Breast epithelium (tissue), 4 donors: ENCODE data around the gene TRIP4. TPM values are rescaled to one million over a fixed set of nuclear protein-coding genes. Genes with fewer than 3 reads are reported as not detected.

Source experiments
- DNase-seq, 2 donors: peaks; one replicate each; pipeline ENCODE4 v3.0.0-alpha.2; 2019; ENCODE audit warnings: low spot score in 2 of 2
- H3K27ac ChIP-seq, 2 donors: fragments of 200-600 bp; sonication (generic) in 1 of 2; one replicate each; pipeline ENCODE4 v1.5.1; 2016 to 2019; ENCODE audit warnings: mild to moderate bottlenecking in 1 of 2
- H3K27me3 ChIP-seq, 2 donors: fragments of 200-600 bp; sonication (generic) in 1 of 2; one replicate each; pipeline versions ENCODE4 v1.5.1 to v1.6.0; 2017 to 2019; ENCODE audit warnings: control low read depth in 1 of 2, mild to moderate bottlenecking in 1 of 2
- H3K36me3 ChIP-seq: fragments of 200-600 bp; one replicate; pipeline ENCODE4 v1.5.1; 2019
- H3K4me1 ChIP-seq, 2 donors: fragments of 200-600 bp; sonication (generic); one replicate each; pipeline ENCODE4 v1.5.1; 2016 to 2019; ENCODE audit warnings: control low read depth in 1 of 2
- H3K4me3 ChIP-seq, 3 donors: fragments of 200-600 bp; sonication (generic); 1 replicate in 2 of 3; 2 replicates in 1 of 3; pipeline ENCODE4 v1.5.1; 2016 to 2019; ENCODE audit warnings: mild to moderate bottlenecking in 3 of 3, moderate library complexity in 2 of 3
- H3K9me3 ChIP-seq, 2 donors: fragments of 200-600 bp; sonication (generic) in 1 of 2; one replicate each; pipeline ENCODE4 v1.5.1; 2016 to 2019; ENCODE audit warnings: control low read depth in 1 of 2
- POLR2A ChIP-seq: fragments of 450-650 bp; IDR thresholded peaks from one replicate; pipeline ENCODE4 v1.6.1; 2016; ENCODE audit warnings: antibody characterized with exemption, mild to moderate bottlenecking, moderate library complexity
- POLR2AphosphoS5 ChIP-seq, 3 donors: sonication (generic); formaldehyde crosslinking; IDR thresholded peaks; one replicate each; pipeline ENCODE4 v1.6.1; 2017; ENCODE audit warnings: antibody characterized with exemption in 3 of 3
- intact Hi-C: fragments of 100-400 bp; cut with DNase I; formaldehyde crosslinking; loops from one replicate; pipeline ENCODE4 v1.15.1; 2023; ENCODE audit warnings: low total_unique reads
- total RNA-seq, 3 donors: library from RNA; depleted of rRNA; stranded (reverse); fragments of >200 nt; gene quantifications; one replicate each; pipeline ENCODE4 v1.1.0, GENCODE V29; 2016
- TF ChIP-seq, protein P1 (sequence below), 3 donors: fragments of 450-650 bp; IDR thresholded peaks; one replicate each; pipeline ENCODE4 v1.5.1; 2016 to 2017; ENCODE audit warnings: antibody characterized with exemption in 3 of 3, mild to moderate bottlenecking in 3 of 3, moderate library complexity in 3 of 3

The TRIP4 gene
- total RNA-seq, 3 donors from 2014 or later, result 11.8 to 17.1 (median 16.1) TPM

- no peaks in the 10 kb centered on the region for H3K9me3 ChIP-seq
- TF ChIP-seq POLR2AphosphoS5 (IDR thresholded peaks at IDR 0.05) (no peak), POLR2A (no peak)
- TF ChIP-seq, protein P1, sequence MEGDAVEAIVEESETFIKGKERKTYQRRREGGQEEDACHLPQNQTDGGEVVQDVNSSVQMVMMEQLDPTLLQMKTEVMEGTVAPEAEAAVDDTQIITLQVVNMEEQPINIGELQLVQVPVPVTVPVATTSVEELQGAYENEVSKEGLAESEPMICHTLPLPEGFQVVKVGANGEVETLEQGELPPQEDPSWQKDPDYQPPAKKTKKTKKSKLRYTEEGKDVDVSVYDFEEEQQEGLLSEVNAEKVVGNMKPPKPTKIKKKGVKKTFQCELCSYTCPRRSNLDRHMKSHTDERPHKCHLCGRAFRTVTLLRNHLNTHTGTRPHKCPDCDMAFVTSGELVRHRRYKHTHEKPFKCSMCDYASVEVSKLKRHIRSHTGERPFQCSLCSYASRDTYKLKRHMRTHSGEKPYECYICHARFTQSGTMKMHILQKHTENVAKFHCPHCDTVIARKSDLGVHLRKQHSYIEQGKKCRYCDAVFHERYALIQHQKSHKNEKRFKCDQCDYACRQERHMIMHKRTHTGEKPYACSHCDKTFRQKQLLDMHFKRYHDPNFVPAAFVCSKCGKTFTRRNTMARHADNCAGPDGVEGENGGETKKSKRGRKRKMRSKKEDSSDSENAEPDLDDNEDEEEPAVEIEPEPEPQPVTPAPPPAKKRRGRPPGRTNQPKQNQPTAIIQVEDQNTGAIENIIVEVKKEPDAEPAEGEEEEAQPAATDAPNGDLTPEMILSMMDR (IDR thresholded peaks at IDR 0.05), result no peak
- peaks cover 0 to 14% of the 10 kb centered on the region in 2 donors for H3K4me1 ChIP-seq
- H3K27ac ChIP-seq, result peak overlapping the region in 1 of 2 donors; percentile 44
- H3K27me3 ChIP-seq, result no peaks in the 10 kb centered on the region
- intact Hi-C loops, result no loop called here
- no peak for DNase-seq
- no peaks in the 10 kb centered on the region for H3K36me3 ChIP-seq
- H3K4me3 ChIP-seq, result no peak overlapping the region
Measured at GRCh38 chr15:64453689-64454037, 66.0 kb downstream of the TRIP4 start.

- Histone ChIP-seq H3K27ac (no peak overlapping the region), H3K9me3 (no peaks in the 10 kb centered on the region), H3K36me3 (no peaks in the 10 kb centered on the region), H3K4me3 (no peak overlapping the region), H3K27me3 (no peaks in the 10 kb centered on the region), H3K4me1 (peaks cover 0 to 14% of the 10 kb centered on the region in 2 donors)
- TF ChIP-seq, protein P1 (IDR thresholded peaks at IDR 0.05), result no peak
- TF ChIP-seq POLR2AphosphoS5 (IDR thresholded peaks at IDR 0.05) (no peak), POLR2A (no peak)
- intact Hi-C loops, result no loop called here
- DNase-seq, result no peak
Measured at GRCh38 chr15:64454282-64454681, 66.6 kb downstream of the TRIP4 start.

- Histone ChIP-seq H3K36me3 (no peaks in the 10 kb centered on the region), H3K27me3 (no peaks in the 10 kb centered on the region), H3K27ac (no peak overlapping the region), H3K9me3 (no peaks in the 10 kb centered on the region), H3K4me1 (peaks cover 0 to 14% of the 10 kb centered on the region in 2 donors), H3K4me3 (no peak overlapping the region)
- no peak for TF ChIP-seq POLR2AphosphoS5 (IDR thresholded peaks at IDR 0.05)
- TF ChIP-seq, protein P1 (IDR thresholded peaks at IDR 0.05), result no peak
- no peak for TF ChIP-seq POLR2A
- intact Hi-C loops, result no loop called here
- DNase-seq, result no peak
Measured at GRCh38 chr15:64455961-64456371, 68.3 kb downstream of the TRIP4 start.

- intact Hi-C loops, result no loop called here
- Histone ChIP-seq H3K4me1 (peaks cover 0 to 14% of the 10 kb centered on the region in 2 donors), H3K9me3 (no peaks in the 10 kb centered on the region), H3K27ac (no peak overlapping the region), H3K4me3 (no peak overlapping the region), H3K36me3 (no peaks in the 10 kb centered on the region), H3K27me3 (no peaks in the 10 kb centered on the region)
- DNase-seq, result no peak
- TF ChIP-seq, protein P1 (IDR thresholded peaks at IDR 0.05), result no peak
- TF ChIP-seq POLR2AphosphoS5 (IDR thresholded peaks at IDR 0.05) (no peak), POLR2A (no peak)
Measured at GRCh38 chr15:64456634-64457108, 69.0 kb downstream of the TRIP4 start.

DNA sequence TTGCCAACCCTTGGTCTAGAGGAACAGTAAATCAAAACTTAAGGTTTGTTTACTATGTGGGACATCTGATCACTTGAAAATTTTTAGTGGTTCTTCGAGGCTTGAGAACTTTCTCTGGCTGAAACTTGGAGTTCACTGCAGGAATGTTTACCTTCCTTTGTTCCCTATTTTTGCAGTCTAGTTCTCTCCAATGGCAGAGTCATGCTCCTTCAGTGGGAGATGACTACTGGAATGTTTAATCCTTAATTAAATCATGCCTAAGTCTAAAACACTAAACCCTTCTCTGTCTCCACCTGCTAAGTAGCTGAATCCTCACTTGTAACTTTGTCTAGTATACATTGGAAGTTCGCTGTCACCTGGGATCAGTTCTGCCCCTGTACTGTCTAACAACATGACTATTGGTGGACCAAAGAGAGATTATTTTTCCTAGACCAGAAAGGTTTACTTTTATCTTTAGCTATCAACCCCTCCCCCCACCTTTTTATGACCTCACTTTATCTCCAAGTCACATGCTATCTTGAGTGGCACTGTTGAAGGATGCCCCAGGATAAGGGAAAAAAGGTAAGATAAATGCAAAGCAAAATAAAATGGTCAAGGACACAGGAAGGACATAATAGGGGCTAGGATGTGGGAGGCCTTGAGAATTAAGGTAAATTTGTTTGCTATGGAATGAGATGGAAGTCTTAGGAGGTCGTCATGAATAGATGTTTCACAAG lies 71.6 kb downstream of the TRIP4 start:
- Histone ChIP-seq H3K27me3 (no peaks in the 10 kb centered on the region), H3K4me1 (peaks cover 0 to 3% of the 10 kb centered on the region in 2 donors), H3K27ac (no peak overlapping the region), H3K9me3 (no peaks in the 10 kb centered on the region), H3K4me3 (no peak overlapping the region), H3K36me3 (no peaks in the 10 kb centered on the region)
- intact Hi-C loops, result no loop called here
- DNase-seq, result no peak
- TF ChIP-seq POLR2AphosphoS5 (IDR thresholded peaks at IDR 0.05) (no peak), POLR2A (no peak)
- TF ChIP-seq, protein P1 (IDR thresholded peaks at IDR 0.05), result no peak
